Fibroblast of skin of back (primary cell): ENCODE data around the gene DRC3.
"Not testable (repeated sequence)": the region's sequence is repeated elsewhere in the genome, so short reads cannot be mapped to it uniquely, and the experiment has no call there.

Experiments
- DNase-seq: peaks from one replicate; pipeline ENCODE4 v3.0.0-alpha.2; 2013

Gene DRC3

GRCh38 chr17:17994271-17995069 lies 21.8 kb downstream of the DRC3 start:
- DNase-seq = peak; percentile 27

- DNase-seq = not testable (repeated sequence)
Observed at GRCh38 chr17:17995887-17996286, 23.2 kb downstream of the DRC3 start.

GRCh38 chr17:17998934-17999333 lies 26.3 kb downstream of the DRC3 start:
- DNase-seq = no peak

- no peak for DNase-seq
Observed at GRCh38 chr17:17999364-18000029, 26.8 kb downstream of the DRC3 start.

GRCh38 chr17:18000030-18000408 lies 27.4 kb downstream of the DRC3 start:
- DNase-seq = no peak

- DNase-seq = no peak
Observed at GRCh38 chr17:18002171-18002570, 29.5 kb downstream of the DRC3 start.

GRCh38 chr17:18004345-18004744 lies 31.7 kb downstream of the DRC3 start:
- no peak for DNase-seq

- DNase-seq = no peak
Observed at GRCh38 chr17:18004884-18005305, 32.2 kb downstream of the DRC3 start.

GRCh38 chr17:18005496-18005895 lies 32.8 kb downstream of the DRC3 start:
- no peak for DNase-seq

GRCh38 chr17:18006495-18007239 lies 34.0 kb downstream of the DRC3 start:
- no peak for DNase-seq

- DNase-seq = peak; percentile 84
Observed at GRCh38 chr17:18008496-18009268, 36.0 kb downstream of the DRC3 start.

- DNase-seq = no peak
Observed at GRCh38 chr17:18009609-18010420, 37.2 kb downstream of the DRC3 start.

GRCh38 chr17:18011286-18011685 lies 38.6 kb downstream of the DRC3 start:
- no peak for DNase-seq

- no peak for DNase-seq
Observed at GRCh38 chr17:18014006-18014405, 41.3 kb downstream of the DRC3 start.

GRCh38 chr17:18015593-18015992 lies 42.9 kb downstream of the DRC3 start:
- DNase-seq = no peak

GRCh38 chr17:18016426-18016825 lies 43.8 kb downstream of the DRC3 start:
- no peak for DNase-seq

- peak; percentile 57 for DNase-seq
Observed at GRCh38 chr17:18017958-18018357, 45.3 kb downstream of the DRC3 start.

- no peak for DNase-seq
Observed at GRCh38 chr17:18018411-18018921, 45.8 kb downstream of the DRC3 start.

GRCh38 chr17:18019838-18020154 lies 47.1 kb downstream of the DRC3 start:
- no peak for DNase-seq

- no peak for DNase-seq
Observed at GRCh38 chr17:18020971-18021370, 48.3 kb downstream of the DRC3 start.

- DNase-seq = no peak
Observed at GRCh38 chr17:18021372-18021771, 48.7 kb downstream of the DRC3 start.
